ENCODE results near the gene TFCP2. TPM values are rescaled to one million over a fixed set of nuclear protein-coding genes. Genes with fewer than 3 reads are reported as not detected.
A peak's percentile ranks its signal among the peaks of the same experiment; 100 is the strongest.

The TFCP2 gene
- total RNA-seq, 1 donor from 2014 or later: 44.9 TPM

GRCh38 chr12:51217968-51218606 lies 45.2 kb upstream of the TFCP2 start, which contains the start of gene POU6F1:
Gene POU6F1 (minus strand): TSS chr12:51218062. CDS start chr12:51206836, 11,226 bp downstream.
- DNase-seq (ENCODE audit: low spot score in 2 of 2, unreplicated experiment in 2 of 2): peak; percentile 43 to 70

DNA sequence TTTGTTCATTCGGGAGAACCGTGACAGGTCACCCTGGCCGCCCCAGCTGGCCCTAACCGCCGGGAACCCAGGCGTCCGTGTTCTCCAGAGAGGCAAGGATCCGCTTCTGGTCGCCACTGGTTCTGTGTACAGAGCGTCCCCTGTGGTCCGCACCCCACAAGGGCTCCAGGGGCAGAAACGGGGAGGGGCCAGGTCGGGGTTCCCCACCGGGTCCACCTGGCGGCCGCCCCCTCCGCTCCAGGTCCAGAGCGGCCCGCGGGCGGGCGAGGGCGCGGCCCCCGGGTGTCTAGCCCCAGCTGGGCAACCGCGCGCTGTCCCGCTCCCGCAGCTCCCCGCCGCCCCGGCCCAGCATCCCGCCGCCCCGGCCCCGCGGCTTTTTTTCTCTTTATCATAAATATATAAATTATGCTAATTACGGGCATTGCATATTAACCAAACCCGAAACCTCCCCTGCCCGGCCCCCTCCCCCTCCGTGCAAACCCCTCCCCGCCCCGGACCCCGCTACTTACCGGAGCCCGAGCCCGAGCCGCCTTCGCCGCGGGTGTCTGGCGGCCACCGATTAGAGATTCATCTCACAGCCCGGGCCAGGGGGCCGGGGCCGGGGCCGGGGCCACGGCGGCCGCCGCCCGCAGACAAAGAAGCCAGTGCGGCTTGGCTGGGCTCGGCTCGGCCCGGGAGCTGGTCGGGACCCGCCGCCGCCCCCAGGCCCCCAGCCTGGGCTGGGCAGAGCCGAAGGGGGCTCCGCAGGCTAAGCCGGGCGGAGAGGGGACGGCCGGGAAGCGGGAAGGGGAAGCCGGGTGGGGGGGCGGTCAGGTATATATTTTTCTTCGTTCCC lies 44.4 kb upstream of the TFCP2 start:
- peak; percentile 34 to 61 for DNase-seq (ENCODE audit: low spot score in 2 of 2, unreplicated experiment in 2 of 2)
- peaks cover 13% of the 10 kb centered on the region for H3K4me1 Mint-ChIP-seq
- no peak overlapping the region for H3K27ac Mint-ChIP-seq
- no peak for TF ChIP-seq CTCF (IDR thresholded peaks at IDR 0.05; ENCODE audit: unreplicated experiment)
- peak overlapping the region; percentile 79 for H3K4me3 Mint-ChIP-seq
- no peaks in the 10 kb centered on the region for H3K36me3 Mint-ChIP-seq
- H3K9me3 Mint-ChIP-seq: no peaks in the 10 kb centered on the region
- H3K27me3 Mint-ChIP-seq (ENCODE audit: low read depth): no peaks in the 10 kb centered on the region

More at GRCh38 chr12:51217968-51218606, 45.2 kb upstream of the TFCP2 start, which contains the start of gene POU6F1:
- Mint-ChIP-seq H3K4me3 (peak within 1 kb of the TSS; percentile 79), H3K4me1 (peaks cover 13% of the 10 kb centered on the region), H3K9me3 (no peaks in the 10 kb centered on the region), H3K27ac (peak within 1 kb of the TSS; percentile 80), H3K36me3 (no peaks in the 10 kb centered on the region), H3K27me3 (ENCODE audit: low read depth) (no peaks in the 10 kb centered on the region)
- TF ChIP-seq CTCF (IDR thresholded peaks at IDR 0.05; ENCODE audit: unreplicated experiment): peak; percentile 70

DNA sequence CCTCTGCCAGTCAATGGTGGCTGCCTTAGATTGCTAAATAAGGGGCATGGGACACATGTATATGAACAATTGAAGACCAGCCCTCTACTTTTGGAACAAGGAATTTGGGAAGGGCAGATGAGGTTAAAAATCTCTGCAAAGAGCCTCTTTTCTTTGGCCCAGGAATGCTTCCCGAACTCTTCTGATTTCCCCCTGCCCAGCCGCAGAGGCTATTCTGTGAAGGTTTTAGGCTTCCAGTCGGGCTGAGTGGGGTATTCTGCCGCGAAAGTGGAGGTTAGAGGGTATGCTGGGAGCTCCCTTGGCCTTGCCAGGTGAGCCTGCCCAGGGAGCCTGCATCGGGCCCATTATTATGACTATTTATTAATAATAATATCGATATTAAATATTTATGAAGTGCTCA lies 43.7 kb upstream of the TFCP2 start:
- no peak for DNase-seq (ENCODE audit: low spot score in 2 of 2, unreplicated experiment in 2 of 2)
- no peak for TF ChIP-seq CTCF (IDR thresholded peaks at IDR 0.05; ENCODE audit: unreplicated experiment)
- no peaks in the 10 kb centered on the region for H3K36me3 Mint-ChIP-seq
- H3K4me3 Mint-ChIP-seq: peak overlapping the region; percentile 71
- H3K27ac Mint-ChIP-seq: no peak overlapping the region
- no peaks in the 10 kb centered on the region for H3K27me3 Mint-ChIP-seq (ENCODE audit: low read depth)
- H3K4me1 Mint-ChIP-seq: peaks cover 13% of the 10 kb centered on the region
- no peaks in the 10 kb centered on the region for H3K9me3 Mint-ChIP-seq

- no peak for TF ChIP-seq CTCF (IDR thresholded peaks at IDR 0.05; ENCODE audit: unreplicated experiment)
- Mint-ChIP-seq H3K4me3 (no peak overlapping the region), H3K4me1 (peaks cover 13% of the 10 kb centered on the region), H3K36me3 (no peaks in the 10 kb centered on the region), H3K9me3 (no peaks in the 10 kb centered on the region), H3K27me3 (ENCODE audit: low read depth) (no peaks in the 10 kb centered on the region), H3K27ac (no peak overlapping the region)
- DNase-seq (ENCODE audit: low spot score in 2 of 2, unreplicated experiment in 2 of 2): no peak
Observed at GRCh38 chr12:51214895-51215294, 42.0 kb upstream of the TFCP2 start.

- H3K27ac Mint-ChIP-seq: no peak overlapping the region
- H3K4me1 Mint-ChIP-seq: no peaks in the 10 kb centered on the region
- TF ChIP-seq CTCF (IDR thresholded peaks at IDR 0.05; ENCODE audit: unreplicated experiment): no peak
- H3K4me3 Mint-ChIP-seq: no peak overlapping the region
- DNase-seq (ENCODE audit: low spot score in 2 of 2, unreplicated experiment in 2 of 2): no peak
- H3K36me3 Mint-ChIP-seq: no peaks in the 10 kb centered on the region
- H3K9me3 Mint-ChIP-seq: no peaks in the 10 kb centered on the region
- H3K27me3 Mint-ChIP-seq (ENCODE audit: low read depth): no peaks in the 10 kb centered on the region
Observed at GRCh38 chr12:51210690-51211395, 37.9 kb upstream of the TFCP2 start.
